GM12878 (cell line): Measurements from ENCODE around the gene KRT6B. TPM values are rescaled to one million over a fixed set of nuclear protein-coding genes. Genes with fewer than 3 reads are reported as not detected.

Experiments used
- ATAC-seq: fragments of 200-7000 bp; cut with Tn5 transposase; 3 replicates; pipeline ENCODE4 v1.9.1; 2020; ENCODE audit warnings: mild to moderate bottlenecking, moderate library complexity
- BruUV-seq: library from RNA; stranded (reverse); fragments of 400-500 nt; replicated peaks from 2 replicates; lab custom pipeline; 2021; lab: Mats Ljungman, UMichigan
- CTCF ChIA-PET: fragments of 300-600 bp; sonication (Branson Sonifier 250); formaldehyde crosslinking; extraction: SDS; loops from one replicate; lab custom pipeline; 2021; ENCODE audit warnings: inconsistent platforms; lab: Yijun Ruan, JAX
- POLR2A ChIA-PET: fragments of 350-600 bp; formaldehyde crosslinking; extraction: SDS; loops from one replicate; lab custom pipeline; 2021; ENCODE audit warnings: inconsistent platforms; lab: Charles Lee
- RAD21 ChIA-PET: fragments of 300-600 bp; sonication (Branson Sonifier 250); formaldehyde crosslinking; loops from one replicate; lab custom pipeline; 2023; ENCODE audit warnings: antibody characterized with exemption; ENCODE audit not compliant: unreplicated experiment; lab: Charles Lee
- SMC1A ChIA-PET: fragments of 300-600 bp; sonication (Branson Sonifier 250); formaldehyde crosslinking; loops from one replicate; lab custom pipeline; 2023; ENCODE audit not compliant: unreplicated experiment, uncharacterized antibody; lab: Charles Lee
- DNase-seq: peaks from one replicate; pipeline ENCODE4 v3.0.0-alpha.2; 2011; ENCODE audit warnings: low read depth, low spot score
- FAIRE-seq: peaks from 3 replicates; lab custom pipeline; 2011; peaks lifted over from hg19 to GRCh38; lab: Jason Lieb, UNC
- H2AFZ ChIP-seq: 2 replicates; pipeline ENCODE4 v1.6.0; 2011; ENCODE audit warnings: low read depth, low read length, control low read depth; ENCODE audit not compliant: control insufficient read depth
- H3K27ac ChIP-seq: 2 replicates; pipeline ENCODE4 v1.5.1; 2011; ENCODE audit warnings: control low read depth; ENCODE audit not compliant: control insufficient read depth, insufficient read depth
- H3K27me3 ChIP-seq, 2 experiments: replicated peaks in 1 of 2; 2 replicates each; pipeline versions ENCODE4 v1.6.0 to v1.6.1; 2011; ENCODE audit warnings: low read length in 1 of 2; ENCODE audit not compliant: control insufficient read depth in 2 of 2, insufficient read depth in 2 of 2
- H3K36me3 ChIP-seq, 2 experiments: 2 replicates each; pipeline ENCODE4 v1.5.1; 2011; ENCODE audit warnings: low read length in 1 of 2; ENCODE audit not compliant: control insufficient read depth in 2 of 2, insufficient read depth in 2 of 2
- H3K4me1 ChIP-seq: 2 replicates; pipeline ENCODE4 v1.6.1; 2011; ENCODE audit warnings: mild to moderate bottlenecking, low read length, moderate library complexity, mixed read lengths; ENCODE audit not compliant: control insufficient read depth, insufficient read depth
- H3K4me2 ChIP-seq: 2 replicates; pipeline ENCODE4 v1.6.0; 2011; ENCODE audit warnings: control low read depth; ENCODE audit not compliant: control insufficient read depth, insufficient read depth
- H3K4me3 ChIP-seq: fragments of 200-600 bp; sonication (generic); 2 replicates; pipeline ENCODE4 v1.5.1; 2016
- H3K79me2 ChIP-seq: 2 replicates; pipeline ENCODE4 v1.6.0; 2011; ENCODE audit warnings: low read length; ENCODE audit not compliant: control insufficient read depth, insufficient read depth
- H3K9ac ChIP-seq: 2 replicates; pipeline ENCODE4 v1.8.0; 2011; ENCODE audit warnings: low read length, control low read depth, mixed read lengths; ENCODE audit not compliant: control insufficient read depth, insufficient read depth
- H3K9me3 ChIP-seq: replicated peaks from 3 replicates; pipeline ENCODE4 v1.5.1; 2011; ENCODE audit warnings: mild to moderate bottlenecking, low read length; ENCODE audit not compliant: control insufficient read depth, insufficient read depth
- H4K20me1 ChIP-seq: 2 replicates; pipeline ENCODE4 v1.6.0; 2011; ENCODE audit not compliant: control insufficient read depth, insufficient read depth
- FOS ChIP-seq: IDR thresholded peaks from 3 replicates; pipeline ENCODE4 v1.6.1; 2011; ENCODE audit warnings: borderline replicate concordance; ENCODE audit not compliant: insufficient read length; ENCODE audit errors: extremely low read depth
- IRF4 ChIP-seq: IDR thresholded peaks from 2 replicates; pipeline ENCODE4 v1.6.1; 2011; ENCODE audit warnings: low read depth, low read length
- JUND ChIP-seq: IDR thresholded peaks from 2 replicates; pipeline ENCODE4 v1.6.1; 2012; ENCODE audit warnings: low read depth, mild to moderate bottlenecking, low read length, improper control_type of control experiment, moderate library complexity
- KDM1A ChIP-seq: fragments of 200-600 bp; sonication (generic); IDR thresholded peaks from 2 replicates; pipeline ENCODE4 v1.6.1; 2016; ENCODE audit warnings: borderline replicate concordance
- KLF5 ChIP-seq: fragments of 450-650 bp; IDR thresholded peaks from 2 replicates; pipeline ENCODE4 v1.6.1; 2014; ENCODE audit warnings: mild to moderate bottlenecking; ENCODE audit not compliant: partially characterized antibody
- MTA2 ChIP-seq: fragments of 450-650 bp; IDR thresholded peaks from 2 replicates; pipeline ENCODE4 v1.6.1; 2016; ENCODE audit warnings: low read depth, mild to moderate bottlenecking, moderate library complexity
- NR2F1 ChIP-seq: fragments of 450-650 bp; conservative IDR thresholded peaks from 2 replicates; pipeline ENCODE4 v1.6.1; 2017; ENCODE audit warnings: mild to moderate bottlenecking
- POLR2AphosphoS5 ChIP-seq: IDR thresholded peaks from 2 replicates; pipeline ENCODE4 v1.6.1; 2011; ENCODE audit warnings: mild to moderate bottlenecking, low read length, inconsistent platforms
- SMC3 ChIP-seq: IDR thresholded peaks from 2 replicates; pipeline ENCODE4 v1.6.1; 2011; ENCODE audit warnings: low read length, improper control_type of control experiment, borderline replicate concordance
- SRF ChIP-seq, 2 experiments: IDR thresholded peaks; 2 replicates each; pipeline ENCODE4 v1.6.1; 2011; ENCODE audit warnings: low read depth in 2 of 2, low read length in 2 of 2, mild to moderate bottlenecking in 1 of 2, moderate library complexity in 1 of 2
- ZNF274 ChIP-seq: IDR thresholded peaks from one replicate; pipeline ENCODE4 v1.8.0; 2011; ENCODE audit not compliant: insufficient read length, insufficient read depth
- WGBS: methylation state at CpG from one replicate; pipeline ENCODE4 v1.1.6; 2016; ENCODE audit warnings: low lambda C conversion rate; ENCODE audit not compliant: insufficient replicate concordance, insufficient coverage; ENCODE audit errors: missing lambda C conversion rate; 5-methylcytosine and 5-hydroxymethylcytosine counted together
- in situ Hi-C: fragments of 300-500 bp; cut with MboI; formaldehyde crosslinking; loops from 9 replicates; pipeline ENCODE4 v1.14.3; 2018; ENCODE audit warnings: mixed read lengths
- intact Hi-C: fragments of 100-400 bp; cut with micrococcal nuclease; formaldehyde crosslinking; loops from one replicate; pipeline ENCODE4 v1.14.2; 2022; ENCODE audit not compliant: unreplicated experiment
- polyA plus RNA-seq, 11 experiments: library from polyadenylated mRNA; depleted of rRNA in 4 of 11; unstranded in 6 of 11; stranded (reverse) in 5 of 11; fragments of >200 nt; fragmentation: Nextera tagmentation in 4 of 11; fragmentation: Illumina TruSeq in 1 of 11; extraction: Ambion mirVana in 4 of 11; extraction: Trizol in 1 of 11; gene quantifications; 1 replicate in 1 of 11; 2 replicates in 10 of 11; pipeline versions ENCODE4 v1.2.1 to v1.2.3, GENCODE V29; 2011 to 2016; ENCODE audit warnings: inconsistent platforms in 2 of 11, missing spikeins in 2 of 11, low read depth in 1 of 11
- total RNA-seq, 4 experiments: library from RNA; depleted of rRNA in 3 of 4; stranded (reverse); fragments of >200 nt in 3 of 4; fragmentation: Illumina TruSeq in 1 of 4; extraction: Trizol in 1 of 4; gene quantifications; 2 replicates each; pipeline versions ENCODE4 v1.2.1 to v1.2.3, GENCODE V29; 2013 to 2021
- TF ChIP-seq, protein P1 (sequence below): IDR thresholded peaks from 2 replicates; pipeline ENCODE4 v1.6.1; 2012; ENCODE audit warnings: improper control_type of control experiment, low read depth, low read length; ENCODE audit not compliant: insufficient replicate concordance
- TF ChIP-seq, protein P2 (sequence below): fragments of 450-650 bp; IDR thresholded peaks from 2 replicates; pipeline ENCODE4 v1.6.1; 2018; ENCODE audit warnings: borderline replicate concordance, mild to moderate bottlenecking; ENCODE audit not compliant: partially characterized antibody

Gene KRT6B
- total and polyA plus RNA-seq, 10 of the 15 experiments (the other 5 are each of a cell fraction or from before 2014, with no cell fraction given): 0.07 TPM; not detected in 9

DNA sequence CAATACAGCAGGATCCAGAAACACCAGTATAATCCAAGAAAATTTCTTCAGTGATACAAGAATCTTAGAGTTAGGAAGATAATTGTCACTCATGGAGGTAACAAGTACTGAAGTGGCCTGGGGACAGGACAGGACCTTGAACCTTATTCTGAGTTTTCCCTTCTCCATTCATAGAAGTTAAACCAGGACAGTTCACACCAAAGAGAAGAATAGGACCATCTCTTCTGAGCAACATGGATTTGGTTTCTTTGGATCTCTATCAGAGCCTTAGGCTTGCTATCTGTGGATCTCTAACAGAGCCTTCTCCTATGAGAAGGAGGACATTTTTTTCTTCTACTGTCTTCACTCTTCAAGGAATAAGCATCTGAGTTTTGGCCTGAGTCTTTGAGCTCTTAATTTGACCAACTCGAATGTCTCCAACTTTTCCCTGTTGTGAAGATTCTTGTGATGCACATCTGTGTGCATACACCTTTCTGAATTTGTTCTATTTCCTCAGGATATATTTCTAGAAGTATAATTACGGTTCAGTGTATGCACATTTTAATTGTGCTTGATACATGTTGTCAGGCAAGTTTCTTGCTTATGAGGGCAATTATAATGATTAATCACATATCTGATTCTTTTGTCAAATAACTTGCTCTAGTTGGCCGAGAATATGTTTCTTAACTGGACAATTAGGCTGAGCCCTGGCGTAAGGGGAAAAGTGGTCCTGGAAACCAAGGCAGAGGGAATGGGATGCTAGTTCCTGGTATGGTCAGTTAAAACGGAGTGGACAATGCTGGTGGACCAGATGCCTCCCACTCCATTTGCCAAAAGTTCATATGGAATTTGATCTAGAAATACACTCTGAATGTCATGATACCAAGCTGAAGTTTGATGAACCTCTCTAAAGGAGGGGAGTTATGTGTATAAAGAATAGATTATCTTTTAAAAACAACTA is 34.5 kb upstream of the KRT6B start:
- Histone ChIP-seq H3K27me3 (no peaks in the 10 kb centered on the region; a peak in 2 of 4 replicates), H2AFZ (no peak overlapping the region), H3K9me3 (no peaks in the 10 kb centered on the region), H3K36me3 (no peaks in the 10 kb centered on the region), H3K9ac (no peak overlapping the region), H3K79me2 (no peaks in the 10 kb centered on the region), H3K4me2 (no peak overlapping the region), H3K4me3 (no peak overlapping the region), H3K27ac (no peak overlapping the region), H4K20me1 (no peaks in the 10 kb centered on the region), H3K4me1 (no peaks in the 10 kb centered on the region)
- POLR2A ChIA-PET: no interaction called here
- SMC1A ChIA-PET: no interaction called here
- FAIRE-seq (no peak), ATAC-seq (no peak), DNase-seq (no peak)
- no TSS peak for BruUV-seq
- TF ChIP-seq MTA2: no peak
- no peak for TF ChIP-seq NR2F1
- TF ChIP-seq SMC3: no peak
- TF ChIP-seq POLR2AphosphoS5: no peak
- no peak for TF ChIP-seq SRF (IDR thresholded peaks at IDR 0.05; ENCODE audit: low read depth in 2 of 2, low read length in 2 of 2)
- no peak for TF ChIP-seq JUND
- TF ChIP-seq IRF4: no peak
- TF ChIP-seq ZNF274: no peak
- TF ChIP-seq, protein P1, sequence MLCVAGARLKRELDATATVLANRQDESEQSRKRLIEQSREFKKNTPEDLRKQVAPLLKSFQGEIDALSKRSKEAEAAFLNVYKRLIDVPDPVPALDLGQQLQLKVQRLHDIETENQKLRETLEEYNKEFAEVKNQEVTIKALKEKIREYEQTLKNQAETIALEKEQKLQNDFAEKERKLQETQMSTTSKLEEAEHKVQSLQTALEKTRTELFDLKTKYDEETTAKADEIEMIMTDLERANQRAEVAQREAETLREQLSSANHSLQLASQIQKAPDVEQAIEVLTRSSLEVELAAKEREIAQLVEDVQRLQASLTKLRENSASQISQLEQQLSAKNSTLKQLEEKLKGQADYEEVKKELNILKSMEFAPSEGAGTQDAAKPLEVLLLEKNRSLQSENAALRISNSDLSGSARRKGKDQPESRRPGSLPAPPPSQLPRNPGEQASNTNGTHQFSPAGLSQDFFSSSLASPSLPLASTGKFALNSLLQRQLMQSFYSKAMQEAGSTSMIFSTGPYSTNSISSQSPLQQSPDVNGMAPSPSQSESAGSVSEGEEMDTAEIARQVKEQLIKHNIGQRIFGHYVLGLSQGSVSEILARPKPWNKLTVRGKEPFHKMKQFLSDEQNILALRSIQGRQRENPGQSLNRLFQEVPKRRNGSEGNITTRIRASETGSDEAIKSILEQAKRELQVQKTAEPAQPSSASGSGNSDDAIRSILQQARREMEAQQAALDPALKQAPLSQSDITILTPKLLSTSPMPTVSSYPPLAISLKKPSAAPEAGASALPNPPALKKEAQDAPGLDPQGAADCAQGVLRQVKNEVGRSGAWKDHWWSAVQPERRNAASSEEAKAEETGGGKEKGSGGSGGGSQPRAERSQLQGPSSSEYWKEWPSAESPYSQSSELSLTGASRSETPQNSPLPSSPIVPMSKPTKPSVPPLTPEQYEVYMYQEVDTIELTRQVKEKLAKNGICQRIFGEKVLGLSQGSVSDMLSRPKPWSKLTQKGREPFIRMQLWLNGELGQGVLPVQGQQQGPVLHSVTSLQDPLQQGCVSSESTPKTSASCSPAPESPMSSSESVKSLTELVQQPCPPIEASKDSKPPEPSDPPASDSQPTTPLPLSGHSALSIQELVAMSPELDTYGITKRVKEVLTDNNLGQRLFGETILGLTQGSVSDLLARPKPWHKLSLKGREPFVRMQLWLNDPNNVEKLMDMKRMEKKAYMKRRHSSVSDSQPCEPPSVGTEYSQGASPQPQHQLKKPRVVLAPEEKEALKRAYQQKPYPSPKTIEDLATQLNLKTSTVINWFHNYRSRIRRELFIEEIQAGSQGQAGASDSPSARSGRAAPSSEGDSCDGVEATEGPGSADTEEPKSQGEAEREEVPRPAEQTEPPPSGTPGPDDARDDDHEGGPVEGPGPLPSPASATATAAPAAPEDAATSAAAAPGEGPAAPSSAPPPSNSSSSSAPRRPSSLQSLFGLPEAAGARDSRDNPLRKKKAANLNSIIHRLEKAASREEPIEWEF: no peak
- TF ChIP-seq, protein P2, sequence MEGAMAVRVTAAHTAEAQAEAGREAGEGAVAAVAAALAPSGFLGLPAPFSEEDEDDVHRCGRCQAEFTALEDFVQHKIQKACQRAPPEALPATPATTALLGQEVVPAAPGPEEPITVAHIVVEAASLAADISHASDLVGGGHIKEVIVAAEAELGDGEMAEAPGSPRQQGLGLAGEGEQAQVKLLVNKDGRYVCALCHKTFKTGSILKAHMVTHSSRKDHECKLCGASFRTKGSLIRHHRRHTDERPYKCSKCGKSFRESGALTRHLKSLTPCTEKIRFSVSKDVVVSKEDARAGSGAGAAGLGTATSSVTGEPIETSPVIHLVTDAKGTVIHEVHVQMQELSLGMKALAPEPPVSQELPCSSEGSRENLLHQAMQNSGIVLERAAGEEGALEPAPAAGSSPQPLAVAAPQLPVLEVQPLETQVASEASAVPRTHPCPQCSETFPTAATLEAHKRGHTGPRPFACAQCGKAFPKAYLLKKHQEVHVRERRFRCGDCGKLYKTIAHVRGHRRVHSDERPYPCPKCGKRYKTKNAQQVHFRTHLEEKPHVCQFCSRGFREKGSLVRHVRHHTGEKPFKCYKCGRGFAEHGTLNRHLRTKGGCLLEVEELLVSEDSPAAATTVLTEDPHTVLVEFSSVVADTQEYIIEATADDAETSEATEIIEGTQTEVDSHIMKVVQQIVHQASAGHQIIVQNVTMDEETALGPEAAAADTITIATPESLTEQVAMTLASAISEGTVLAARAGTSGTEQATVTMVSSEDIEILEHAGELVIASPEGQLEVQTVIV: no peak
- no peak for TF ChIP-seq KLF5
- TF ChIP-seq KDM1A: no peak
- no peak for TF ChIP-seq FOS
- WGBS: 20% methylated on average over 5 of the region's 5 CpGs
- CTCF ChIA-PET: no interaction called here
- in situ Hi-C loops: no loop called here
- RAD21 ChIA-PET: no interaction called here
- intact Hi-C loops: no loop called here
